K562 (cell line): ENCODE measurements around the gene CD8A. TPM values are rescaled to one million over a fixed set of nuclear protein-coding genes. Genes with fewer than 3 reads are reported as not detected.

Experiments used
- ATAC-seq: fragments of 200-7000 bp; cut with Tn5 transposase; 3 replicates; pipeline ENCODE4 v1.9.1; 2020; ENCODE audit warnings: moderate library complexity
- BruUV-seq: library from RNA; stranded (reverse); fragments of 400-500 nt; replicated peaks from 2 replicates; lab custom pipeline; 2021; lab: Mats Ljungman, UMichigan
- CTCF ChIA-PET: fragments of 300-600 bp; formaldehyde crosslinking; extraction: SDS; loops from one replicate; lab custom pipeline; 2021; ENCODE audit warnings: low intra/inter-chr PET ratio; lab: Yijun Ruan, JAX
- POLR2A ChIA-PET: fragments of 300-600, 350-650 bp; sonication (Branson Sonifier 250); formaldehyde crosslinking; extraction: SDS; loops from one replicate; lab custom pipeline; 2021; ENCODE audit warnings: antibody characterized with exemption, inconsistent platforms; lab: Yijun Ruan, JAX
- DNase-seq, 4 experiments: peaks; one replicate each; pipeline versions ENCODE4 v3.0.0 to v3.0.0-alpha.2; 2011 to 2018; ENCODE audit warnings: low spot score in 3 of 4, mixed read lengths in 3 of 4; ENCODE audit errors: extremely low read depth in 1 of 4
- FAIRE-seq: peaks from 2 replicates; lab custom pipeline; 2011; peaks lifted over from hg19 to GRCh38; lab: Jason Lieb, UNC
- H2AFZ ChIP-seq: 2 replicates; pipeline ENCODE4 v1.6.0; 2011; ENCODE audit warnings: low read depth, low read length, control low read depth, inconsistent platforms
- H3K27ac ChIP-seq: fragments of 200-600 bp; 3 replicates; pipeline ENCODE4 v1.8.0; 2011; ENCODE audit warnings: low read depth, mild to moderate bottlenecking, control low read depth, inconsistent platforms, low read length, moderate library complexity, mixed read lengths; ENCODE audit errors: extremely low read depth
- H3K27me3 ChIP-seq, 2 experiments: fragments of 300-600 bp in 1 of 2; 2 replicates in 1 of 2; 3 replicates in 1 of 2; pipeline versions ENCODE4 v1.6.0 to v1.8.0; 2011; ENCODE audit warnings: inconsistent platforms in 2 of 2, low read length in 2 of 2, mild to moderate bottlenecking in 1 of 2, mixed read lengths in 1 of 2, moderate library complexity in 1 of 2; ENCODE audit not compliant: control insufficient read depth in 2 of 2, insufficient read depth in 2 of 2
- H3K36me3 ChIP-seq: fragments of 300-600 bp; 3 replicates; pipeline ENCODE4 v1.8.0; 2011; ENCODE audit warnings: mild to moderate bottlenecking, low read length, inconsistent platforms; ENCODE audit not compliant: control insufficient read depth, insufficient read depth
- H3K4me1 ChIP-seq, 2 experiments: fragments of 200-600 bp in 1 of 2; replicated peaks in 1 of 2; 2 replicates in 1 of 2; 3 replicates in 1 of 2; pipeline versions ENCODE4 v1.5.1 to v1.8.0; 2011; ENCODE audit warnings: inconsistent platforms in 2 of 2, low read length in 2 of 2, mild to moderate bottlenecking in 1 of 2, mixed read lengths in 1 of 2, moderate library complexity in 1 of 2; ENCODE audit not compliant: control insufficient read depth in 2 of 2, insufficient read depth in 2 of 2
- H3K4me2 ChIP-seq: 2 replicates; pipeline ENCODE4 v1.6.1; 2011; ENCODE audit warnings: low read length, control low read depth, inconsistent platforms, mixed read lengths; ENCODE audit not compliant: insufficient read depth
- H3K4me3 ChIP-seq: fragments of 200-600 bp; sonication (generic), shearing (Covaris generic); 2 replicates; pipeline ENCODE4 v1.5.1; 2016; ENCODE audit warnings: control low read depth, inconsistent platforms
- H3K79me2 ChIP-seq: fragments of 200-600 bp; 3 replicates; pipeline ENCODE4 v1.8.0; 2011; ENCODE audit warnings: low read length, inconsistent platforms; ENCODE audit not compliant: control insufficient read depth, insufficient read depth
- H3K9ac ChIP-seq, 2 experiments: 2 replicates each; pipeline versions ENCODE4 v1.6.0 to v1.6.1; 2011; ENCODE audit warnings: low read depth in 2 of 2, low read length in 2 of 2, control low read depth in 1 of 2, inconsistent platforms in 1 of 2, mild to moderate bottlenecking in 1 of 2, mixed read lengths in 1 of 2; ENCODE audit not compliant: insufficient read depth in 1 of 2
- H3K9me1 ChIP-seq: one replicate; pipeline ENCODE4 v1.6.0; 2011; ENCODE audit warnings: inconsistent platforms, mild to moderate bottlenecking, low read length, moderate library complexity; ENCODE audit not compliant: control insufficient read depth, insufficient read depth
- H3K9me3 ChIP-seq: replicated peaks from 2 replicates; pipeline ENCODE4 v1.5.1; 2011; ENCODE audit warnings: low read depth, low read length, inconsistent platforms; ENCODE audit not compliant: control insufficient read depth, insufficient read depth
- H4K20me1 ChIP-seq: replicated peaks from 2 replicates; pipeline ENCODE4 v1.6.1; 2011; ENCODE audit warnings: low read length, inconsistent platforms, mixed read lengths; ENCODE audit not compliant: control insufficient read depth, insufficient read depth
- ATF1 ChIP-seq, 2 experiments: fragments of 450-650 bp in 1 of 2; IDR thresholded peaks; 2 replicates each; pipeline ENCODE4 v1.6.1; 2016; ENCODE audit warnings: missing compliant biosample characterization in 1 of 2, missing genetic modification characterization in 1 of 2
- CREBBP ChIP-seq: IDR thresholded peaks from one replicate; pipeline ENCODE4 v1.6.1; 2012; ENCODE audit warnings: low read depth, mild to moderate bottlenecking, control low read depth, inconsistent platforms, low read length
- ELF1 ChIP-seq: fragments of 200-800 bp; sonication (Bioruptor generic); IDR thresholded peaks from 2 replicates; pipeline ENCODE4 v1.6.1; 2016; ENCODE audit warnings: missing genetic modification characterization, missing compliant biosample characterization
- HLTF ChIP-seq: fragments of 450-650 bp; IDR thresholded peaks from 2 replicates; pipeline ENCODE4 v1.6.1; 2016
- HOXB6 ChIP-seq: fragments of 250-450 bp; sonication (Bioruptor Pico); IDR thresholded peaks from 2 replicates; pipeline ENCODE4 v1.5.1; 2022; ENCODE audit warnings: mild to moderate bottlenecking, borderline replicate concordance
- KLF1 ChIP-seq: fragments of 450-650 bp; IDR thresholded peaks from 2 replicates; pipeline ENCODE4 v1.6.1; 2016; ENCODE audit warnings: missing genetic modification characterization, missing compliant biosample characterization
- KLF16 ChIP-seq: IDR thresholded peaks from 2 replicates; pipeline ENCODE4 v1.6.1; 2016; ENCODE audit warnings: antibody characterized with exemption
- MXI1 ChIP-seq: IDR thresholded peaks from 2 replicates; pipeline ENCODE4 v1.6.1; 2011; ENCODE audit warnings: low read depth, mild to moderate bottlenecking, improper control_type of control experiment, low read length
- PCBP1 ChIP-seq: fragments of 200-400 bp; formaldehyde crosslinking; IDR thresholded peaks from 2 replicates; pipeline ENCODE4 v1.6.1; 2018; ENCODE audit warnings: mild to moderate bottlenecking, low read depth, low read length; ENCODE audit not compliant: poor library complexity, severe bottlenecking
- PTRF ChIP-seq: fragments of 450-650 bp; IDR thresholded peaks from 2 replicates; pipeline ENCODE4 v1.6.1; 2016; ENCODE audit warnings: mild to moderate bottlenecking, missing genetic modification characterization, missing compliant biosample characterization
- SLC30A9 ChIP-seq: fragments of 250-450 bp; sonication (Bioruptor Pico); IDR thresholded peaks from 2 replicates; pipeline ENCODE4 v1.8.0; 2022; ENCODE audit warnings: mild to moderate bottlenecking, moderate library complexity
- SMARCA4 ChIP-seq: fragments of 450-650 bp; IDR thresholded peaks from 2 replicates; pipeline ENCODE4 v1.6.1; 2016
- SP1 ChIP-seq: sonication (generic); formaldehyde crosslinking; IDR thresholded peaks from 2 replicates; pipeline ENCODE4 v1.8.1; 2022; ENCODE audit warnings: mild to moderate bottlenecking, missing genetic modification reagents
- SUPT5H ChIP-seq: fragments of 450-650 bp; IDR thresholded peaks from 2 replicates; pipeline ENCODE4 v1.6.1; 2016
- ZFX ChIP-seq: sonication (generic); formaldehyde crosslinking; IDR thresholded peaks from 2 replicates; pipeline ENCODE4 v1.8.0; 2022; ENCODE audit warnings: mild to moderate bottlenecking, missing genetic modification reagents, moderate library complexity
- WGBS: fragments of 100-300 bp; shearing (Covaris generic); methylation state at CpG from one replicate; pipeline ENCODE4 v1.1.6; 2016; ENCODE audit warnings: low coverage, mixed read lengths; ENCODE audit not compliant: insufficient coverage; ENCODE audit errors: missing lambda C conversion rate; 5-methylcytosine and 5-hydroxymethylcytosine counted together
- in situ Hi-C: fragments of 300-500 bp; cut with MboI; formaldehyde crosslinking; loops from 4 replicates; pipeline ENCODE4 v1.15.0; 2018; ENCODE audit warnings: inconsistent platforms, mixed read lengths
- intact Hi-C: fragments of 100-400 bp; cut with micrococcal nuclease; formaldehyde crosslinking; loops from 2 replicates; pipeline ENCODE4 v1.14.2; 2022
- polyA plus RNA-seq, 8 experiments: library from polyadenylated mRNA; depleted of rRNA in 4 of 8; stranded (reverse) in 5 of 8; unstranded in 3 of 8; fragments of >200 nt; fragmentation: Nextera tagmentation in 2 of 8; fragmentation: Illumina TruSeq in 1 of 8; extraction: Ambion mirVana in 2 of 8; extraction: Trizol in 1 of 8; gene quantifications; 2 replicates each; pipeline versions ENCODE4 v1.2.1 to v1.2.3, GENCODE V29; 2011 to 2014; ENCODE audit warnings: inconsistent platforms in 1 of 8, missing spikeins in 1 of 8
- total RNA-seq, 7 experiments: library from RNA; depleted of rRNA in 6 of 7; stranded (reverse); fragments of >200 nt in 6 of 7; fragmentation: Illumina TruSeq in 2 of 7; extraction: Trizol in 2 of 7; gene quantifications; 2 replicates each; pipeline versions ENCODE4 v1.2.1 to v1.2.3, GENCODE V29; 2011 to 2021; ENCODE audit warnings: low replicate concordance in 1 of 7
- TF ChIP-seq, protein P1 (sequence below): fragments of 250-450 bp; sonication (Bioruptor Pico); IDR thresholded peaks from 2 replicates; pipeline ENCODE4 v1.8.0; 2022; ENCODE audit warnings: inconsistent platforms, mild to moderate bottlenecking, moderate library complexity, borderline replicate concordance
- TF ChIP-seq, protein P2 (sequence below): sonication (generic); formaldehyde crosslinking; IDR thresholded peaks from 2 replicates; pipeline ENCODE4 v1.8.1; 2023; ENCODE audit warnings: mild to moderate bottlenecking, missing genetic modification reagents

CD8A gene
- total and polyA plus RNA-seq, 9 of the 15 experiments (the other 6 are each of a cell fraction or from before 2014, with no cell fraction given), result 0.07 TPM; not detected in 8

DNA sequence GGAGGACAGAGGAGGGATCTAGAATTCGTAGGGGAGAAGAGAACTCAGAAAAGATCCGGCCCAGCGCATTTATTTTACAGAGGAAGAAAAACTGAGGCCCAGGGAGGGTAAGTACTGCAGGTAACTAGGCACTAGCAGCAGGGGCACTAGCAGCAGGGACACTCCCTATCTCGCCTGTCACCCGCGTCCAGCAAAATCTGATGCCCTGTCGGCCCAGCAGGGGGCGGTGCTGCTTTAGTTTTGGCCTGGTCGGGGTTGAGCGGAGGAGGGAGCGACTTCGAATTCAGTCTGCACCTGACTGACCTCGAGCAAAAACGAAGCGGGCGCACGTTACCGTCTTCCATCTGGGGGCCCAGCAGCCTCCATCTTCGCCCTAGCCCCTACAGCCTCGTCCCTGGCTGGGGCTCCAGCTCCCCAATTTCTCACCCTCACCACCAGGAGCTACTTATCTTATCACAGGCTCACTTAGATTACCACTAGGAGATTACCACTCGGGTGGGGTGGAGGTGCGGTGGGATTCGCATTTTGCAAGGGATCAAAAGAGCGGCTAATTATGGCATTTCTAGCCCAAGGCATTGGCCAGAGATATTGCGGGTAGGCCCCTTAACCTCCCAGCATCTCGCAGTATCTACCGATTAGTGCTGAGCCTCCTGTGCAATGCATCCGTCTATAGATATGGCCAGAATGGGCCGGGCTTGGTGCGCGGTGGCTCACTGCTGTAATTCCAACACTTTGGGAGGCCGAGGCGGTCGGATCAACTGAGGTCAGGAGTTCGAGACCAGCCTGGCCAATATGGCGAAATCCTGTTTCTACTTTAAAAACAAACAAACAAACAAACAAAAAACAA lies 17.8 kb upstream of the CD8A start (continued):
- TF ChIP-seq ATF1 (CRISPR knock-in tag; IDR thresholded peaks at IDR 0.05) (no peak), ATF1 (tag; IDR thresholded peaks at IDR 0.05) (0 out of 2 replicates have a peak, but pooled peaks have one; percentile 17), KLF16 (0 out of 2 replicates have a peak, but pooled peaks have one; percentile 24), ZFX (CRISPR knock-in tag) (0 out of 2 replicates have a peak, but pooled peaks have one; percentile 15)

DNA sequence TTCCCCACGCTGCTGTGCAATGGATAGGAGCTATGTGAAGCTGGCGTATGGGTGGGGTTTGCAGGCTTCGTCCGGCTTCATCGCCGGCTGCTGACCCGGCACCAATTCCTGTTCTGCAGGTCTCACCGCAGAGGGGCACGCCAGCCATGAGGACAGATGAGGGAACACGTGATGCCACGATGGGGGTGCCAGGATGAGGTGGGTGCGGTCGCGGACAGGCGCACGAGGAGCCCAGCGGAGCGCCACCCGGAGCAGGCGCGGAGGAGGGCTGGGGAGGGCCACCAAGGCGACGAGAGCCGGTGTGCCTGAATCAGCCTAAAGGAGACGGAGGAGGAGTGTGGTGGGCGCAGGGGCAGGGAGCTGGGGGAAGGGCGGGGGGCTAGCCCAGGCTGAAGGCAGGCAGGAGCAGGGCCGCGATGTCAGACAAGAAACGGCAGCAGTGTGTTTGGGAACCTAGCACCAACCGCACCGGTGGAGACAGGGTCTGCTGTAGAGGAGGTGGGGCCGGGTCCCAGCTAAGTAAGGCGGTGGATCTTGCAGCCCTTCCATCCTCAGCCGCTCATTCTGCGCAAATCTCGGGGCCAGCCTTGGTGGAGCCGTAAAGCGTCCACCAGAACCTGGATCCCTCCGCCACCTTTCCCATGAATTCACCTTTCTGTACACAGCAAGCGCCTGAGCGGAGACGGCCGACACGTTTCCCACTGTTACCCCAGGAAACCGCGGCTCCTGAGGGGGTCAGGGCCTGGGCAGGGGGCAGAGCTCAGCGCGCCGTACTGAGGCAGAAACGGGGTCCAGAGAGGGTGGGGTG lies 17.0 kb upstream of the CD8A start:
- ChIA-PET CTCF (interaction anchor here (1.0 kb wide), 1 partner anchor 43 kb away, joined by 4 read pairs; no protein-coding TSS in a partner anchor), POLR2A (no interaction called here)
- Histone ChIP-seq H3K79me2 (no peaks in the 10 kb centered on the region), H3K36me3 (no peaks in the 10 kb centered on the region), H3K27ac (no peak overlapping the region), H3K9me3 (no peaks in the 10 kb centered on the region), H3K9me1 (no peaks in the 10 kb centered on the region), H3K4me1 (peaks cover 3 to 19% of the 10 kb centered on the region in 2 experiments; a peak in 3 of 5 replicates), H4K20me1 (no peaks in the 10 kb centered on the region), H3K4me3 (no peak overlapping the region), H3K4me2 (no peak overlapping the region), H3K27me3 (peaks cover 4 to 31% of the 10 kb centered on the region in 2 experiments; a peak in 4 of 5 replicates), H3K9ac (no peak overlapping the region), H2AFZ (0 out of 2 replicates have a peak overlapping the region, but pooled peaks have one; percentile 15)
- ATAC-seq (no peak; the same call in 2 of the 3 replicates), DNase-seq (no peak), FAIRE-seq (no peak)
- 20% methylated on average over 21 of the region's 51 CpGs for WGBS
- in situ Hi-C loops, result no loop called here
- intact Hi-C loops, result no loop called here
- no TSS peak for BruUV-seq
- TF ChIP-seq HLTF, result no peak
- no peak for TF ChIP-seq MXI1
- no peak for TF ChIP-seq PCBP1
- TF ChIP-seq SMARCA4, result no peak
- TF ChIP-seq PTRF (tag), result no peak
- no peak for TF ChIP-seq KLF1 (tag)
- TF ChIP-seq SUPT5H, result no peak
- TF ChIP-seq, protein P1, sequence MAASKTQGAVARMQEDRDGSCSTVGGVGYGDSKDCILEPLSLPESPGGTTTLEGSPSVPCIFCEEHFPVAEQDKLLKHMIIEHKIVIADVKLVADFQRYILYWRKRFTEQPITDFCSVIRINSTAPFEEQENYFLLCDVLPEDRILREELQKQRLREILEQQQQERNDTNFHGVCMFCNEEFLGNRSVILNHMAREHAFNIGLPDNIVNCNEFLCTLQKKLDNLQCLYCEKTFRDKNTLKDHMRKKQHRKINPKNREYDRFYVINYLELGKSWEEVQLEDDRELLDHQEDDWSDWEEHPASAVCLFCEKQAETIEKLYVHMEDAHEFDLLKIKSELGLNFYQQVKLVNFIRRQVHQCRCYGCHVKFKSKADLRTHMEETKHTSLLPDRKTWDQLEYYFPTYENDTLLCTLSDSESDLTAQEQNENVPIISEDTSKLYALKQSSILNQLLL, result no peak
- TF ChIP-seq, protein P2, sequence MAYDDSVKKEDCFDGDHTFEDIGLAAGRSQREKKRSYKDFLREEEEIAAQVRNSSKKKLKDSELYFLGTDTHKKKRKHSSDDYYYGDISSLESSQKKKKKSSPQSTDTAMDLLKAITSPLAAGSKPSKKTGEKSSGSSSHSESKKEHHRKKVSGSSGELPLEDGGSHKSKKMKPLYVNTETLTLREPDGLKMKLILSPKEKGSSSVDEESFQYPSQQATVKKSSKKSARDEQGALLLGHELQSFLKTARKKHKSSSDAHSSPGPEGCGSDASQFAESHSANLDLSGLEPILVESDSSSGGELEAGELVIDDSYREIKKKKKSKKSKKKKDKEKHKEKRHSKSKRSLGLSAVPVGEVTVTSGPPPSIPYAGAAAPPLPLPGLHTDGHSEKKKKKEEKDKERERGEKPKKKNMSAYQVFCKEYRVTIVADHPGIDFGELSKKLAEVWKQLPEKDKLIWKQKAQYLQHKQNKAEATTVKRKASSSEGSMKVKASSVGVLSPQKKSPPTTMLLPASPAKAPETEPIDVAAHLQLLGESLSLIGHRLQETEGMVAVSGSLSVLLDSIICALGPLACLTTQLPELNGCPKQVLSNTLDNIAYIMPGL, result no peak
- no peak for TF ChIP-seq SLC30A9 (CRISPR knock-in tag)
- no peak for TF ChIP-seq CREBBP
- TF ChIP-seq HOXB6 (CRISPR knock-in tag), result no peak
- TF ChIP-seq SP1, result no peak
- no peak for TF ChIP-seq ELF1
